TTC549 (cell line): ENCODE data around the gene KANK4.

ENCODE experiments used
- FAIRE-seq: peaks from 2 replicates; lab custom pipeline; 2012; peaks lifted over from hg19 to GRCh38; lab: Jason Lieb, UNC

The KANK4 gene

DNA sequence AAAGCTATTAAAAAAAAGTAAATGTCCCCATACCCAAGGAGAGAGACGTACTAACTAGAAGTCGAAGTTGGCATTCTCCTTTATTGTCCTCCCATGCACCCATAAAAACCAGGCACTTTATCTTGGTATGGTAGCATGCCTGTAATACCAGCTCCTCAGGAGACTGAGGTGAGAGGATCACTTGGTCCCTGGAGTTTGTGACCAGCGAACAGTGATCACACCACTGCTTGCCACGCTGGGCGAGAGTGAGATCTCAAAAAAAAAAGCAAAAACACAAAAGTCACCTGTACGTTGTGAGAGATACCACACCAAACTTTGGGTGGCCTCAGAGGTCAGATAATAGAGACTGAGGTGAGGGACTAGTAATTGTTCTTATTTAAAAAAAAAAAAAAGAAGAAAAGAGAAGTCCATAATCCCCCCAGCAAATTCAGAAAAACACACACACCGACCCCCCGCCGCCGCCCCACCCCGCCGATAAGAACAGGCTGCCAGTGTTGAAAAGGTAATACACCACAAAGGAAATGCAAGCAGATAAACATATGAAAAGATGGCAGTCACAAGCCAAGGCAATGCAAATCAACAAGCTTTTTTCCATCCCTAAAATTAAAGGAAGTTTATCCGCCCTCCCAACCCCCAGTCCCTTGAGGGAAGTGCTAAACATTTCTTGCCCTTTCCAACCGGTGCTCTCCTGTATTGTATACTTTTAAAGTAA, 121.0 kb downstream of the KANK4 start:
- FAIRE-seq: no peak

DNA sequence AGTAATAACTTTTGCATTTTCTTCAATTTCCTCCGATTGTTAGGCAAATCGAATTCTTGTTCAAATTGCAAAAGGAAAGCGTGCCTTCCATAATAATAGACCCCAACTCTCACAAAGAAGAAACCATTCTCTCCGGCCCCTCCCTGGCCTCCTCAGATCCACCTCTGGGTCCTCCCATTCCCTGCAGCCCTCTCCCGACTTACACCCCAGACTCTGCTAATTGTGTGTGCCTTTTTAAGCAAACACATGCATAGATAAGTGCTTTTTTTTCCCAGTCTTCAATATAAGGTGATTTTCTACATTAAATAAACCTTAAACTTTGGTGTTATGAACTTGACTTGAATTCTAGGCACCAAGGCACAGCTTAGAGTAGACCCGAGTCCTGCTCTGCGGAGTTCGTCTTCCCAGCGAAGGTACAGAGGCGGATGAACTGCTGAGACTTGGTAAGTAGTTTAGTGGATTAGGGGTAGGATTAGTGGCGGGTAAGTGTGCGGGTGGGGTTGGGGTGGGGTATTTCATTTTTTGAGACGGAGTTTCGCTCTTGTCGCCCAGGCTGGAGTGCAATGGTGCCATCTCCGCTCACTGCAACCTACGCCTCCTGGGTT, 123.0 kb downstream of the KANK4 start:
- no peak for FAIRE-seq

DNA sequence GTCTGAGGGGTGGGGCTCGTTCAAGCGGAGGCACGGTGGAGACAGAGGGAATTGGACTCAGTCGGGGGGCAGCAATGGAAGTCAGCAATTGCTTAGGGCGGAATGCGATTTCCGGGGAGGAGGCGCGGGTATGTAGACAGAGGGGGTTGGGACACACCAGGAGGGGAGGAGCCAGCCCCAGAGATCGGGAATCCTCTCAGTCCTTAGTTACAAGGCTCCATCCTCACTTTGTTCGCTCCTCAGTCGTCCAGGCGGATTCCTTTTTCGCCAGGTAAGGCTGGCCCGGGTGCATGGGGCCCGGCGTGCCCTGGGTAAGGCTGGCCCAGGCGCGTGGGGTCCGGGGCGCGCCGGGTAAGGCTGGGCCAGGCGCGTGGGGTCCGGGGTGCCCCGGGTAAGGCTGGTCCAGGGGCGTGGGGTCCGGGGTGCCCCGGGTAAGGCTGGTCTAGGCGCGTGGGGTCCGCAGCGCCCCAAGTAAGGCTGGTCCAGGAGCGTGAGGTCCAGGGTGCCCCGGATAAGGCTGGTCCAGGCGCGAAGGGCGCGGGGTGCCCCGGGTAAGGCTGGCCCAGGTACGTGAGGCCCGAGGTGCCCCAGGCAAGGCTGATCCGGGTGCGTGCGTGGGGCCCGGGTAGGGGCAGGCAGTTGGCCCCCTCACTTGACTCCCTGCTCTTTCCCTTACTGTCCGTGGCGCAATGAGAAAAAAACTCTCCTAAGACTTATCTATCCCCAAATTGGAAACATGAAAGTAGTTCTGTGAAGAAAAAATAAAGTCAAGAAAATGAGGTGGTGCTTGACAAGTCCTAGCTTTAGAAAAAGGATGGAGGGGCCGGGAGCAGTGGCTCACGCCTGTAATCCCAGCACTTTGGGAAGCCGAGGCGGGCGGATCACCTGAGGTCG, 124.3 kb downstream of the KANK4 start, which contains the start of gene L1TD1:
Gene L1TD1, plus strand, starts transcription at position 199 of the 894 bp plus-strand sequence. CDS start 11,780 bp downstream, outside the sequence.
- FAIRE-seq: no peak

DNA sequence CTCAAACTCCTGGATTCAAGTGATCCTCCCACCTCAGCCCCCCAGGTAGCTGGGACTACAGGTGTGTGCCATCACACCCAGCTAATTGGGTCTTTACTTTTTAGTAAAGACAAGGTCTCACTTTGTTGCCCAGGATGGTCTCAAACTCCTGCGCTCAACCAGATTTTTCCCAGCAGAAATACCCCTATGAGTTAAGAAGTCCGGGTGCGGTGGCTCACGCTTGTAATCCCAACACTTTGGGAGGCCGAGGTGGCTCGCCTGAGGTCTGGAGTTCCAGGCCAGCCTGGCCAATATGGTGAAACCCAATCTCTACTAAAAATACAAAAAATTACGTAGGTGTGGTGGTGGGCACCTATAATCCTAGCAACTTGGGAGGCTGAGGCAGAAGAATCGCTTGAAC, 131.1 kb downstream of the KANK4 start:
- FAIRE-seq: no peak

DNA sequence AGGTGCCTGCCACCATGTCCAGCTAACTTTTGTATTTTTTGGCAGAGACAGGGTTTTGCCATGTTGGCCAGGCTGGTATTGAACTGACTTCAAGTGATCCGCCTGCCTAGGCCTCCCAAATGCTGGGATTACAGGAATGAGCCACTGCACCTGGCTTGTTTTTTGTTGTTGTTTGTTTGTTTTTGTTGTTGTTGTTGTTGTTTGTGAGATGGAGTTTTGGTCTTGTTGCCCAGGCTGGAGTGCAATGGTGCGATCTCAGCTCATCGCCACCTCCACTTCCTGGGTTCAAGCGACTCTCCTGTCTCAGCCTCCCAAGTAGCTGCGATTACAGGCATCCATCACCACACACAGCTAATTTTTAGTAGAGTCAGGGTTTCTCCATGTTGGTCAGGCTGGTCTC, 131.7 kb downstream of the KANK4 start:
- FAIRE-seq: no peak
